HG02642 (cell line): Measurements from ENCODE around the gene CCDC112.

Source experiments
- ATAC-seq: cut with Tn5 transposase; IDR thresholded peaks from one replicate; pipeline ENCODE4 v1.9.1; 2021; ENCODE audit warnings: mild to moderate bottlenecking; ENCODE audit not compliant: unreplicated experiment, poor library complexity

Gene CCDC112

DNA sequence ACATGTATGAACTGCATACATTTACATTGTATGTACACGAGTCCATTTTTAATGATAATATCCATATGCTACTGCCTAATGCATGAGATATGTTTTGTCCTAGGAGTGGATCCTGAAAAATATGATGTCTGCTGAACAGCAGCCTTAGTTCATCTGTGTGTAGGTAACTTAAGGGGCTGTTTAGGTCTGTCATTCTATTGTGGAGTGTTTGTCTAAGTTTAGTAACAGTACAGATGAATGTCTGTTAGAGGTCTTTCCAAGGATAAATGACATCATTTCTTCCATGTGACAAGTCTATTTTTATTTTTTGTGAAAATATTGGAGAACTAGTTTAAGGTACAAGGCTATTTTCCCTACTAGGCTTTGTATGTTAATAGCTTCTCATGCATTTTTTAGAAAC, 22.6 kb upstream of the CCDC112 start:
- ATAC-seq, result no peak

- no peak for ATAC-seq
These were observed 21.3 kb upstream of the CCDC112 start for GRCh38 chr5:115317736-115318135.

GRCh38 chr5:115317320-115317719, 20.9 kb upstream of the CCDC112 start:
- no peak for ATAC-seq

GRCh38 chr5:115313632-115314031, 17.2 kb upstream of the CCDC112 start:
- no peak for ATAC-seq

- ATAC-seq, result no peak
These were observed 16.6 kb upstream of the CCDC112 start for GRCh38 chr5:115313052-115313451.

GRCh38 chr5:115309751-115310370, 13.4 kb upstream of the CCDC112 start:
- no peak for ATAC-seq

DNA sequence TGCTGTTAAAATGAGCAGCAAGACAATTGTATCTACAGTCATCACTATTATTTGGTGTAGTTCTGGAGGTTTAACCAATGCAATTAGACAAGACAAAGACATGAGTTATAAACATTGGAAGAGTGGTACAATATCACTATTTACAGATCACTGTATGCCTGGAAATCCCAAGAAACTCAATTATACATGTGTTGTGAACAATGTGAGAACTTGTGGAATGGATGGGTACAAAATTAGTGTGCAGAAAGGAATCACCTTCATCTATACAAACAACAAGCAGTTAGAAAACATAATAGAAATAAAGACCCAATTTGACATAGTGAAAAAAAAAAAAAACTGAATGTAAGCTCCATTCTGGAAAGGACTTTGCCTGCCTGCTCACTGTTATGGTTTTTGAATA, 12.4 kb upstream of the CCDC112 start:
- ATAC-seq, result no peak

DNA sequence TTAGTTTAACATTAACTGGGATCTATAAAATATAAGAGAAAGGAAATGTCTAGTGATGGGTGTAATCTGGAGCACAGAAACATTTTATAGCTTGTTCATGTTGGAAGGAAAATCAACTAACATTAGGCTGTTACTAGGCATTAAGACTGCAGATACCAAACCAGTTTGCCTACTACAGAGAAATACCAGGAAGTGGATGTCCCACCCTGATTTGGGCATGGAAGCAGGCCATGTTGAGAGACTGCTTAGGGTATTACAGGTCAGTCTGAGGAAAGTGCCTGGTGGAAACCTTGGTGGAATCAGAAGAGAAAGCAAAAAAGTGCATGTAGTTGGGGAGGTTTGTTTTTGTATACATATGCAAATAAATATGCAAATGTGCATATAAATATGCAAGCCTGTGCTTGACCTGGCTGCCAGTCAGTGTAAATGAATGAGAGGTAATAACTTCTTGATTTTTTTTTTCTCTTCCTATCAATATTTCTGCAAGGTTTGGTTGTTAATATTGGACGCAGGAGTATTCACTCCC, 9.6 kb upstream of the CCDC112 start:
- no peak for ATAC-seq

DNA sequence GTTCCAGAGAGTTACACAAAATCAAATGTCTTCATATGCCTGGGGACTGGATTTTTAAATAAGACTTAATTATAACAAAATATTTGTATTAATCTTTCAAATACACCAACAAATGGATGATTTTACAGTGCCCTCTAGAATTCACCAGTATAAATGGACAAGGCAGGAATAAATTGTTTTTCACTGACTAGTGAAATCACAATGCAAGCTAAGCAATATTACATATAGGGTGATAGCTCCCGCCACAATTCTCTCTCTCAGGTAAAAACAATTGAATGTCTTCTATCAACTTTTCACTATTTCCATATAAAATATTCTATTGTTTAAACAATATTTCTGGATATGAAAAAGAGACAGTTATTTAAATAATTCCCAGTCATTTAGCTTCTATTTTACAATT, 8.0 kb upstream of the CCDC112 start:
- ATAC-seq, result no peak

- ATAC-seq, result no peak
These were observed 2.4 kb upstream of the CCDC112 start for GRCh38 chr5:115298811-115299210.

GRCh38 chr5:115297031-115297430, 577 bp upstream of the CCDC112 start:
- no peak for ATAC-seq

DNA sequence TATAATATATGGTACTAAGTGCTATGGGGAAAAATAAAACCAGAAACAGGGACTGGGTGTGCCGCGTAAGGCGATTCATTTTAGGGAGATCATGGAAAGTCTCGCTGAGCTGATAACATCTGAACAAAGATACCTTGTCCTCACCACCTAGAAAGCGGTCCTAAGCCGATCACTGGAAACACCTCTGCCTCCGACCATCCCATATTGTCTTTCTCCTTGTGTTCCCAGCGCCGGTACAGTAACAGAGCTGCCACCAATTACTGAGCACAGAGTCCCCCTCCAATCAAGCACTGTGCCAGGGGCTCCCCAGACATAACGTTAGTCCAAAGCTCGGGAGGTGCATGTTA, 704 bp downstream of the CCDC112 start:
- no peak for ATAC-seq

DNA sequence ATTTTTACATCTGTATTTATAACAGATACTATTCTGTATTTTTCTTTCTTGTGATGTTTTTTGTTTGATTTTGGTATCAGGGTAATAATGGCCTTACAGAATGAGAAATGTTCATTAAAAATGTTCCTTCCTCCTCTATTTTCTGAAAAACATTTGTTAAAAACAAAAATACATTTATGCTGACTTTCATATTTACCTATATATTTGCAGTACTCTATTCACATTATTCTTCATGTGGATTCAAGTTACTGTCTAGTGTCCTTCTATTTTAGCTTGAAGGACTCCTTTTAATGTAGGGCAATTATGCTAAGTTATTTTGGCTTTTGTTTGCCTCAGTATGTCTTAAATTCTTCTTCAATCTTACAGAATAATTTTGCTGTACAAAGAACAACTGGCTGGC, 5.1 kb downstream of the CCDC112 start:
- ATAC-seq, result no peak

GRCh38 chr5:115289104-115289503, 7.3 kb downstream of the CCDC112 start:
- ATAC-seq, result no peak

- no peak for ATAC-seq
These were observed 12.4 kb downstream of the CCDC112 start for GRCh38 chr5:115284021-115284420.

- ATAC-seq, result no peak
These were observed 14.3 kb downstream of the CCDC112 start for GRCh38 chr5:115282131-115282530.

DNA sequence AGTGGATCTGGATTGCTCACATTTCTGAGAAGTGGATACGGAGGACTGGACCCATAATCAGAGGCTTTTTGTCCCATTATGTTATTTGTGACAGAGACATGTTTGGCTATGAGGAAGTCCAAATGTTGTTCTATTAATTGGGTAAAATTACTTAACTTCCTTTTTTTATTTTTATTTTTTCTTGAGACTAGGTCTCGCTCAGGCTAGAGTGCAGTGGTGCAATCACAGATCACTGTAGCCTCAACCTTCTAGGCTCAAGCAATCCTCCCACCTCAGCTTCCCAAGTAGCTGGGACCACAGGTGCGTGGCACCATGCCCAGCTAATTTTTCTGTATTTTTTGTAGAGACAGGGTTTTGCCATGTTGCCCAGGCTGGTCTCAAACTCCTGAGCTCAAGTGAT, 21.9 kb downstream of the CCDC112 start:
- ATAC-seq, result no peak

GRCh38 chr5:115272297-115272958, 24.0 kb downstream of the CCDC112 start:
- no peak for ATAC-seq

DNA sequence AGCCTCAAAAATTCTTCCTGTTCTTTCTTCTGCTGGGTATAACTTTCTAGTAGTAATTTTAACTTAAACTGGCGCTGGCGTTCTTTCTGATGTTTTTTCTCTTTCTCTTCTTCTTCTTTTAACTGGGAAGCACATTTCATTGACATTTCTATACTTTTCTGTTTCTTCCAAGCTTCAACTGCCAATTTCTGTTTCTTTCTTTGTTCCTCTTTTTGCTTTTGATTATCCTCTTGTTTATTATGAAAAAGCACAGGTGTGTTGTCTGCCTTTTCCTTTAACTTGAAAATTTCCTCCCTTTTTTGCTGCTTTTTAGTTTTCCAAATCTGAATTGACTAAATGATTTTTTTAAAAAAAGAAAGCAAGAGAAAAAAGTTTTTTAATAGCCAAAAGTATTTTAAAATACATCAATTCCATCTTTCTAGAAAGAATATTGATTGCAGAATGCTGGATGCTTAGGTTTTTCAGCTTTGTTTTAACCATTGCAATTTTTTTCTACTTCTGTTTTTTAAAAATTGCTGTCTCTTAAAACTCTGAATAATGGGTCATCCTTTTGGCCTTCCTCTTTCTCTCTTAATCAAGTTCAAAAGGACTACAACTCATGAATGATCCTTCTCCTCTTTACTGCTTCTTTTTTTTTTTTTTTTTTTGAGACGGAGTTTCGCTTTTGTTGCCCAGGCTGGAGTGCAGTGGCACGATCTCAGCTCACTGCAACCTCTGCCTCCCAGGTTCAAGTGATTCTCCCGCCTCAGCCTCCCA, 25.0 kb downstream of the CCDC112 start:
- no peak for ATAC-seq

GRCh38 chr5:115267617-115268016, 28.8 kb downstream of the CCDC112 start:
- ATAC-seq, result no peak

GRCh38 chr5:115265220-115265619, 31.2 kb downstream of the CCDC112 start:
- no peak for ATAC-seq
